CD4-positive, CD25-positive, alpha-beta regulatory T cell (primary cell): ENCODE results near the gene ASPSCR1. TPM values are rescaled to one million over a fixed set of nuclear protein-coding genes. Genes with fewer than 3 reads are reported as not detected.

Experiments
- ATAC-seq, 2 donors: fragments of 150-1000 bp; cut with Tn5 transposase; one replicate each; pipeline ENCODE4 v1.10.0; 2021; ENCODE audit warnings: low read depth in 2 of 2, moderate number of reproducible peaks in 2 of 2, moderate library complexity in 1 of 2
- DNase-seq, 3 donors: peaks; one replicate each; pipeline versions ENCODE4 v3.0.0 to v3.0.0-alpha.2; 2012 to 2022; ENCODE audit warnings: mixed read lengths in 1 of 3
- H3K27ac ChIP-seq: one replicate; pipeline ENCODE4 v1.7.0; 2013; ENCODE audit warnings: mild to moderate bottlenecking, low read length; ENCODE audit not compliant: insufficient read depth, poor library complexity, severe bottlenecking
- H3K27me3 ChIP-seq: one replicate; pipeline ENCODE4 v1.7.0; 2013; ENCODE audit warnings: low read length; ENCODE audit not compliant: control insufficient read depth, insufficient read depth
- H3K36me3 ChIP-seq: one replicate; pipeline ENCODE4 v1.7.0; 2013; ENCODE audit warnings: mild to moderate bottlenecking, low read length, moderate library complexity; ENCODE audit not compliant: control insufficient read depth, insufficient read depth
- H3K4me1 ChIP-seq: 2 replicates; pipeline ENCODE4 v1.7.0; 2013; ENCODE audit warnings: mild to moderate bottlenecking, low read length; ENCODE audit not compliant: insufficient read depth, control insufficient read depth, poor library complexity, severe bottlenecking
- H3K4me3 ChIP-seq: one replicate; pipeline ENCODE4 v1.7.0; 2013; ENCODE audit warnings: low read depth, mild to moderate bottlenecking, low read length, moderate library complexity
- H3K9me3 ChIP-seq, 2 experiments: 1 replicate in 1 of 2; 2 replicates in 1 of 2; pipeline ENCODE4 v1.7.0; 2013; ENCODE audit warnings: low read length in 2 of 2, mild to moderate bottlenecking in 1 of 2, moderate library complexity in 1 of 2; ENCODE audit not compliant: control insufficient read depth in 2 of 2
- H3K27ac Mint-ChIP-seq, 3 donors: one replicate each; pipeline ENCODE4 v1.8.0; 2020 to 2022; ENCODE audit warnings: mild to moderate bottlenecking in 3 of 3, mixed read lengths in 3 of 3, moderate library complexity in 2 of 3
- H3K27me3 Mint-ChIP-seq: one replicate; pipeline ENCODE4 v1.8.0; 2022; ENCODE audit warnings: mild to moderate bottlenecking, mixed read lengths
- H3K36me3 Mint-ChIP-seq: one replicate; pipeline ENCODE4 v1.8.0; 2020; ENCODE audit warnings: mixed read lengths
- H3K4me1 Mint-ChIP-seq, 4 donors: one replicate each; pipeline ENCODE4 v1.8.0; 2020 to 2022; ENCODE audit warnings: mixed read lengths in 4 of 4, mild to moderate bottlenecking in 1 of 4
- H3K4me3 Mint-ChIP-seq, 4 donors: one replicate each; pipeline ENCODE4 v1.8.0; 2020 to 2022; ENCODE audit warnings: mild to moderate bottlenecking in 4 of 4, mixed read lengths in 4 of 4, moderate library complexity in 3 of 4
- H3K9me3 Mint-ChIP-seq, 7 donors: one replicate each; pipeline ENCODE4 v1.8.0; 2020 to 2022; ENCODE audit warnings: mixed read lengths in 7 of 7, mild to moderate bottlenecking in 3 of 7, moderate library complexity in 2 of 7
- polyA plus RNA-seq, 4 donors: library from polyadenylated mRNA; unstranded; fragments of 300-500 nt; fragmentation: Illumina TruSeq; gene quantifications; one replicate each; pipeline ENCODE4 v1.2.3, GENCODE V29; 2021
- total RNA-seq: library from RNA; stranded (reverse); gene quantifications from one replicate; pipeline ENCODE4 v1.2.3, GENCODE V29; 2022

ASPSCR1 gene
- total and polyA plus RNA-seq, 5 donors from 2014 or later, result 25.2 to 41.4 (median 29.1) TPM

GRCh38 chr17:81961087-81961511 lies 16.3 kb upstream of the ASPSCR1 start, which contains the start of gene NOTUM:
NOTUM (minus strand) TSS chr17:81961187; CDS start chr17:81960909, 278 bp downstream.
- Histone ChIP-seq H3K36me3 (no peaks in the 10 kb centered on the region), H3K4me1 (peaks cover 22% of the 10 kb centered on the region), H3K4me3 (no peak within 1 kb of the TSS), H3K27ac (no peak within 1 kb of the TSS), H3K9me3 (no peaks in the 10 kb centered on the region), H3K27me3 (peaks cover 5% of the 10 kb centered on the region)
- Mint-ChIP-seq H3K4me1 (peaks cover 0 to 16% (median 0%) of the 10 kb centered on the region in 4 donors), H3K27me3 (peaks cover 26% of the 10 kb centered on the region), H3K4me3 (peak within 1 kb of the TSS in 2 of 4 donors; percentile 29 to 63), H3K36me3 (no peaks in the 10 kb centered on the region), H3K9me3 (no peaks in the 10 kb centered on the region), H3K27ac (no peak within 1 kb of the TSS)
- no peak for DNase-seq
- ATAC-seq, result no peak

- Mint-ChIP-seq H3K27me3 (peaks cover 26% of the 10 kb centered on the region), H3K4me3 (peak overlapping the region in 3 of 4 donors; percentile 69 to 73 (median 69))
- no peak for DNase-seq
Measured at GRCh38 chr17:81961521-81962498, 15.6 kb upstream of the ASPSCR1 start.

GRCh38 chr17:81962499-81963441 lies 14.7 kb upstream of the ASPSCR1 start:
- peaks cover 0 to 20% (median 0%) of the 10 kb centered on the region in 4 donors for H3K4me1 Mint-ChIP-seq
- no peaks in the 10 kb centered on the region for H3K9me3 ChIP-seq
- H3K27ac Mint-ChIP-seq, result peak overlapping the region in 1 of 3 donors; percentile 66
- no peak for DNase-seq
- no peaks in the 10 kb centered on the region for H3K9me3 Mint-ChIP-seq
- peaks cover 26% of the 10 kb centered on the region for H3K27me3 Mint-ChIP-seq
- peak overlapping the region in 3 of 4 donors; percentile 69 to 73 (median 69) for H3K4me3 Mint-ChIP-seq
- H3K36me3 ChIP-seq, result no peaks in the 10 kb centered on the region
- no peak overlapping the region for H3K4me3 ChIP-seq
- no peaks in the 10 kb centered on the region for H3K36me3 Mint-ChIP-seq
- peaks cover 37% of the 10 kb centered on the region for H3K4me1 ChIP-seq
- peaks cover 5% of the 10 kb centered on the region for H3K27me3 ChIP-seq
- ATAC-seq, result no peak
- H3K27ac ChIP-seq, result no peak overlapping the region

More at GRCh38 chr17:81961521-81962498, 15.6 kb upstream of the ASPSCR1 start:
- Histone ChIP-seq H3K4me3 (no peak overlapping the region), H3K27me3 (peaks cover 5% of the 10 kb centered on the region), H3K4me1 (peaks cover 28% of the 10 kb centered on the region), H3K36me3 (no peaks in the 10 kb centered on the region), H3K27ac (no peak overlapping the region), H3K9me3 (no peaks in the 10 kb centered on the region)
- peaks cover 0 to 20% (median 0%) of the 10 kb centered on the region in 4 donors for H3K4me1 Mint-ChIP-seq
- no peak for ATAC-seq
- H3K9me3 Mint-ChIP-seq, result no peaks in the 10 kb centered on the region
- H3K36me3 Mint-ChIP-seq, result no peaks in the 10 kb centered on the region
- no peak overlapping the region for H3K27ac Mint-ChIP-seq

GRCh38 chr17:81964081-81964849 lies 13.2 kb upstream of the ASPSCR1 start:
- Histone ChIP-seq H3K36me3 (no peaks in the 10 kb centered on the region), H3K27me3 (no peaks in the 10 kb centered on the region), H3K27ac (no peak overlapping the region), H3K4me1 (peaks cover 46% of the 10 kb centered on the region), H3K4me3 (no peak overlapping the region), H3K9me3 (no peaks in the 10 kb centered on the region)
- Mint-ChIP-seq H3K4me3 (peak overlapping the region in 3 of 4 donors; percentile 36 to 75 (median 57)), H3K27me3 (peaks cover 21% of the 10 kb centered on the region), H3K36me3 (no peaks in the 10 kb centered on the region), H3K9me3 (no peaks in the 10 kb centered on the region), H3K27ac (peak overlapping the region in 2 of 3 donors; percentile 70 to 82), H3K4me1 (peaks cover 0 to 27% (median 5%) of the 10 kb centered on the region in 4 donors)
- no peak for DNase-seq
- ATAC-seq, result no peak

- no peaks in the 10 kb centered on the region for H3K9me3 ChIP-seq
- peak overlapping the region in 1 of 3 donors; percentile 14 for H3K27ac Mint-ChIP-seq
- H3K27me3 ChIP-seq, result no peaks in the 10 kb centered on the region
- H3K4me1 ChIP-seq, result peaks cover 32% of the 10 kb centered on the region
- H3K27ac ChIP-seq, result no peak overlapping the region
- no peaks in the 10 kb centered on the region for H3K36me3 ChIP-seq
- ATAC-seq, result no peak
- H3K4me3 ChIP-seq, result no peak overlapping the region
- H3K36me3 Mint-ChIP-seq, result no peaks in the 10 kb centered on the region
- H3K9me3 Mint-ChIP-seq, result no peaks in the 10 kb centered on the region
- no peak for DNase-seq
- peak overlapping the region in 2 of 4 donors; percentile 15 to 35 for H3K4me3 Mint-ChIP-seq
- H3K4me1 Mint-ChIP-seq, result peaks cover 0 to 31% (median 5%) of the 10 kb centered on the region in 4 donors
- peaks cover 21% of the 10 kb centered on the region for H3K27me3 Mint-ChIP-seq
Measured at GRCh38 chr17:81966343-81967243, 10.8 kb upstream of the ASPSCR1 start.

- Mint-ChIP-seq H3K4me1 (peaks cover 0 to 31% (median 5%) of the 10 kb centered on the region in 4 donors), H3K27ac (no peak overlapping the region), H3K27me3 (peaks cover 19% of the 10 kb centered on the region), H3K36me3 (no peaks in the 10 kb centered on the region), H3K9me3 (no peaks in the 10 kb centered on the region), H3K4me3 (no peak overlapping the region)
- peaks cover 28% of the 10 kb centered on the region for H3K4me1 ChIP-seq
- H3K4me3 ChIP-seq, result no peak overlapping the region
- no peaks in the 10 kb centered on the region for H3K36me3 ChIP-seq
- DNase-seq (no peak), ATAC-seq (no peak)
- peak overlapping the region; percentile 51 for H3K27ac ChIP-seq
- no peaks in the 10 kb centered on the region for H3K27me3 ChIP-seq
- H3K9me3 ChIP-seq, result no peaks in the 10 kb centered on the region
Measured at GRCh38 chr17:81967244-81967532, 10.2 kb upstream of the ASPSCR1 start.
